ENCODE data around the gene SLC25A28.
"Not testable (repeated sequence)": the region's sequence is repeated elsewhere in the genome, so short reads cannot be mapped to it uniquely, and the experiment has no call there.

SLC25A28 gene

GRCh38 chr10:99625124-99625523 lies 4.9 kb upstream of the SLC25A28 start:
- not testable (repeated sequence) for DNase-seq

DNA sequence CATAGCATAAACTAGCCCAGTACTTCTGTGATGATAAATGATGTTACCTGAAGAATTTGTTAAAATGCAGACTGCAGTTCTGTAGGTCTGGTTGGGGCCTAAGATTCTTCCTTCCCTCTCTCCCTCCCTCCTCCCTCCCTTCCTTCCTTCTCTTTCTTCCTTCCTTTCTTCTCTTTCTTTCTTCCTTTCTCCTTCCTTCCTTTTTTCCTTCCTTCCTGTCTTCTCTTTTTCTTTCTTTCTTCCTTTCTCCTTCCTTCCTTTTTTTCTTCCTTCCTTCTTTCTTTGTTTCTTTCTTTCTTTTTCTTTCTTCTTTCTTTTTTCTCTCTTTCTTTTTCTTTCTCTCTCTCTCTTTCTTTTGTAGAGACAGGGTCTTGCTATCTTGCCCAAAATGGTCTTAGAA lies 3.7 kb upstream of the SLC25A28 start:
- DNase-seq: no peak

GRCh38 chr10:99621454-99622251 lies 1.4 kb upstream of the SLC25A28 start:
- no peak for DNase-seq

- peak; percentile 99 for DNase-seq
These were observed 643 bp upstream of the SLC25A28 start for GRCh38 chr10:99620711-99621453.

- DNase-seq: no peak
These were observed 994 bp downstream of the SLC25A28 start for GRCh38 chr10:99619090-99619800.

DNA sequence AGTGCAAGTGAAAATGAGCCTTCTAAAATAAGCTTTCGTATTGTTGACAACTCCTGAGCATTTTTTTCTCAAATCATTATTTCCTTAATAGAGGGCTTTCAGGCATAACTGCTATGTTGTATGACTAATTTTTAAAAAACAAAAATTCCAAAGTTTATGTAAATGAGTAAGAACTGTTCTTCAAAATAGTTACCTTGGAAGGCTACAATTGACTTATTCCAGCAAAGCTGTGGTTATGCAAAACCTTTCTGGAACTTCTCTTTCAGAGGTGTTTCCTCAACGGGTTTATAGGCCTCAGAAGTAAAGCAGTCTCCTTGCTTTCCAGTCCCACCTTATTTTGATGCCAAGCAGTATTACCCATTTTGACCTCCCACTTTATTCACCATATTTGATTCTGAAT lies 2.5 kb downstream of the SLC25A28 start:
- no peak for DNase-seq

DNA sequence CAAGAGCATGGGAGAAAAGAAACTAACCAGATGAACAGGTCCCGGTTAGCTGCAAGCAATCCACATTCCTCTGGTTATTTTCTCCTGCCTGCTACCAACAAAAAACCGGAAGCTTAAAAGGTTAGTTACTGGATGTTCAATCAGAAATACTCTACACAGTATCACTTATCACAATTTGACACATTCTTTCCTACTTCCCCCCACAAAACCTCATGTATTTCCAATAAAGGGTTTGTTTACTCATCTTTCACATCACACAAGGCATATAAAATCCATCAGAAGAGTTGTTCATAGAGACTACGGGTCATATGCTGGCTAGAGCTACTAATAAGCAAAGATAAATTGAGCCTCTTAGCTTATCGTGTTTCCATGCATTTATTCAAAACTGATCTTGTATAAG lies 4.8 kb downstream of the SLC25A28 start:
- no peak for DNase-seq

- DNase-seq: peak; percentile 29
These were observed 7.9 kb downstream of the SLC25A28 start for GRCh38 chr10:99612167-99612831.

- no peak for DNase-seq
These were observed 8.9 kb downstream of the SLC25A28 start for GRCh38 chr10:99611326-99611725.

GRCh38 chr10:99610221-99610620 lies 10.0 kb downstream of the SLC25A28 start:
- no peak for DNase-seq

GRCh38 chr10:99609186-99609585 lies 11.1 kb downstream of the SLC25A28 start:
- no peak for DNase-seq

DNA sequence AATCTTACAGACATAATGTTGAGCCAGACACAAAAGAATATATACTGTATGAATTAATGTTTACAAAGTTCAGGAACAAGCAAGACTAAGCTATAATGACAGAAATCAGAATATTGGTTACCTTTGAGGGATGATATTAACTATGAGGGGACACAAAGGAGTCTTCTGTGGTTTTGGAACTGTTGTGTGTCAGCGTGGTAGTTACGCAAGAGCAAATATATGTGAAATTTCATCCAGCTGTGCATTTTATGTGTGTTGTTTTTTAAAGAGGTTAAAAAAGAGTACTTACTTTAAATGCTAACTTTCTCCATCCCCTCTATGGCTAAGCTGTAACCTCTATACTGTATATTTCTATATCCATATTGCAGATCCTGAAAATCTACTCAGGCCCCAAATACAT lies 14.9 kb downstream of the SLC25A28 start:
- DNase-seq: no peak

GRCh38 chr10:99604862-99605261 lies 15.4 kb downstream of the SLC25A28 start:
- DNase-seq: no peak

- no peak for DNase-seq
These were observed 21.3 kb downstream of the SLC25A28 start for GRCh38 chr10:99598781-99599509.

GRCh38 chr10:99598011-99598410 lies 22.2 kb downstream of the SLC25A28 start:
- DNase-seq: no peak

GRCh38 chr10:99596708-99597107 lies 23.5 kb downstream of the SLC25A28 start:
- not testable (repeated sequence) for DNase-seq

DNA sequence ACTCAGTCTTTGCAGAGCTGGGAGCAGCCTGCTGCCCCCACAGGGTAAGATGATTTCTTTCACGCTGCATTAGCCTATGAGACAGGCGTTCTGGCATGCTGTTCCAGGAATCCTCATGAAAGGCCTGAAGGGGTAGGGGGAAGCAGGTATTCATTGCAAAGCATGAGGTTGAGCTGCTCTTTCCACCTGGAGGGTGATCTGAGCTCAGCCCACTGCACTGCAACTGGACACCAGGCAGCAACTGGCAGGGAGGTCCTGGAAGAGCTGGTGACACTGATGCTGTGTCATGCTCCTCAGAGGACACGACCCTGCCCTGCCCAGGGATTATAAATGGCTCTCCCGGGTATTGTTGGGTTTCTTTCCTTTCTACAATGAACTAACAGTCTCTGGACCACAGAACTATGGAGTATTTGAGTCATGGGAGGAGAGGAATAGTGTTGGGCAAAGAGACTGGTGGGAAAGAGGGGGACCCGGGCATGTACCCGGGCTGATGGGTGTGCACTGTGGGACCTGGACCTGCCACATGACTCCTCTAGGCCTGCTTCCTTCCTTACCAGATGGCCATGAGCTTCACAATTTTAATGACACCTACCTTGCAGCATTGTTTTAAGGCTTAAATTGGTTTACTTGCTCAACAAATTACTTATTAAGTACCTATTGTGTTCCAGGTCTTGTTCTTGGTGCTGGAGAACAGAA lies 24.3 kb downstream of the SLC25A28 start:
- DNase-seq: no peak

GRCh38 chr10:99595236-99595635 lies 25.0 kb downstream of the SLC25A28 start:
- no peak for DNase-seq

GRCh38 chr10:99593312-99593711 lies 26.9 kb downstream of the SLC25A28 start:
- no peak for DNase-seq

DNA sequence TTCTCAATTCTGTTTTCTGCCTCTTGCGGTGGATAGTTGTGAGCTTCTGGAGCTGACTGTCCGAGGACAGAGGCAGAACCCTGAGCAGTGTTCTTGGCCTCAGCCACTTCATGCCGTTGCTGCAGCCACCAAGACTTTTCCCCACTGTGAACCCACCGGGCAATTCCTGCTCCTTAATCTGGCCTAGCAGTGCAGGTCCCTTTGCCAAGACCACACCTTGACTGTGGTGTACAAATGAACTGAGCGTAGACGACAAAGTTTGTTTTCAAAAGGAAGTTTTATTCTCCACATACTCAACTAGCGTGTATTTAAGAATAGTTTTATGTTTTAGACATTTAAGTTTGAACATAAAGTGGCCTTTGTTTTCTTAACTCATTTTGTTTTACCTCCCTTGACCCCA lies 29.4 kb downstream of the SLC25A28 start:
- no peak for DNase-seq

DNA sequence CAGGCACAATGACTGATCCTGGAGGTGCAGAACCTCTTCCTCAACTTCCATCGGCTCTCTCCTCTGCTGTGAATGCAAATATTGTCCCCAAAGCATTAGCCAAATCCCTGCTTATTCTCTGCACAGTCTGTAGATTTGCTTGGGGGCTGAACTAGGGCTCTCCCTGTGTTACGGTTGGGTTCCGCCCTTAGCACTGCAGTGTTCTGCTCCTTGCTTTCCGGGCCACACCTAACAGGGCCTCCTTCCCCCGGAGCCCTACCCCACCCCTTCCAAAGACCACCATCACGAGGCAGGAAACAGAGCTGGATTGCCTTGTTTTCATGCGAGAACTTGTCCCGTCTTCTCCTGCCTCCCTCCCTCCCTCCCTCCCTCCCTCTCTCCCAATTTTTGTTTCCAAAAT lies 36.6 kb downstream of the SLC25A28 start:
- no peak for DNase-seq

DNA sequence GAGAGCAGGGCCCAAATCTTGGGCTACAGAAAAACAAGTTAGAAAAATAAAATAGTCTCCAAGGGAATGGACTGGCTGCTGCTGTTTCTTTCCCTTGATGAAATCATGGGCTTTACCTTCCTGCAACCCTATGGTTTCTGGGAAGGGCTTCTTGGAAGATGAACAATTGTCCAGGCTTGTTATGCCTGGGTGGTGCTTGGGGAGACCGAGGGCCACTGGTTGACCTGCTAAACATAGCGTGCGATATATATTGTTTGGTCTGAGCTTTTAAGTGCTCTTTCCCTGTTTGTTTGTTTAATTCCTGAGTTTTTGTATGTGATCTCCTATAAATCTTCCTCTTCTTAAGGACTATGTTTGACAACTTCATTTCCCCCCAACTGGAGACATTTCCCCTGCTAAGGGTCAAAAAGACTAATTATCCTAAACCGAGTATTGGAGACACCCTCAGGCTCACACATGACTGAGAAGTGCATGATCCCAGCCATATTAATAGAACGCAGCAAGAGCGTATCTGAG lies 37.9 kb downstream of the SLC25A28 start:
- no peak for DNase-seq
